HEK293 (cell line): Measurements from ENCODE around the gene SLC9A5.

Source experiments
- CTCF ChIA-PET: fragments of 350-600 bp; formaldehyde crosslinking; extraction: SDS; loops from one replicate; lab custom pipeline; 2021; ENCODE audit warnings: antibody characterized with exemption; lab: Yijun Ruan, JAX
- POLR2A ChIA-PET: fragments of 300-600 bp; formaldehyde crosslinking; extraction: SDS; loops from one replicate; lab custom pipeline; 2020; ENCODE audit warnings: antibody characterized with exemption, inconsistent platforms; lab: Yijun Ruan, JAX
- H3K27ac ChIP-seq: fragments of 200-500 bp; sonication (Bioruptor generic); 2 replicates; pipeline ENCODE4 v1.5.1; 2014; ENCODE audit warnings: low read depth, low read length, control low read depth, inconsistent platforms; ENCODE audit errors: extremely low read depth
- H3K36me3 ChIP-seq, 2 experiments: fragments of 200-500 bp in 1 of 2; sonication (Bioruptor generic) in 1 of 2; 1 replicate in 1 of 2; 2 replicates in 1 of 2; pipeline ENCODE4 v1.5.1; 2014 to 2017; ENCODE audit warnings: inconsistent platforms in 2 of 2, low read length in 2 of 2; ENCODE audit not compliant: control insufficient read depth in 2 of 2, insufficient read depth in 1 of 2
- H3K4me1 ChIP-seq: fragments of 200-500 bp; sonication (Bioruptor generic); 2 replicates; pipeline ENCODE4 v1.5.1; 2014; ENCODE audit warnings: mild to moderate bottlenecking, low read length, inconsistent platforms; ENCODE audit not compliant: control insufficient read depth, insufficient read depth
- H3K4me3 ChIP-seq: 2 replicates; pipeline ENCODE4 v1.5.1; 2011; ENCODE audit warnings: low read depth, mild to moderate bottlenecking, control low read depth, low read length, moderate library complexity
- H3K9me3 ChIP-seq: fragments of 200-500 bp; sonication (Bioruptor generic); 2 replicates; pipeline ENCODE4 v1.5.1; 2014; ENCODE audit warnings: low read depth, low read length, inconsistent platforms; ENCODE audit not compliant: control insufficient read depth, insufficient read depth
- BCL11A ChIP-seq: fragments of 450-650 bp; formaldehyde crosslinking; IDR thresholded peaks from 2 replicates; pipeline ENCODE4 v1.5.1; 2016; ENCODE audit warnings: low read depth, missing biosample characterization, missing genetic modification characterization
- ZNF133 ChIP-seq: fragments of 450-650 bp; formaldehyde crosslinking; IDR thresholded peaks from 2 replicates; pipeline ENCODE4 v1.5.1; 2016; ENCODE audit warnings: missing biosample characterization, missing genetic modification characterization
- ZNF521 ChIP-seq: fragments of 450-650 bp; formaldehyde crosslinking; IDR thresholded peaks from 2 replicates; pipeline ENCODE4 v1.5.1; 2017; ENCODE audit warnings: missing biosample characterization, mild to moderate bottlenecking, missing genetic modification characterization
- ZNF561 ChIP-seq: fragments of 450-650 bp; IDR thresholded peaks from 2 replicates; pipeline ENCODE4 v1.5.1; 2018; ENCODE audit warnings: missing biosample characterization, missing genetic modification characterization, borderline replicate concordance
- ZNF600 ChIP-seq: fragments of 450-650 bp; formaldehyde crosslinking; IDR thresholded peaks from 2 replicates; pipeline ENCODE4 v1.5.1; 2016; ENCODE audit warnings: missing biosample characterization, missing genetic modification characterization
- ZNF621 ChIP-seq: fragments of 450-650 bp; formaldehyde crosslinking; IDR thresholded peaks from 2 replicates; pipeline ENCODE4 v1.5.1; 2017; ENCODE audit warnings: missing biosample characterization, missing genetic modification characterization
- ZNF658 ChIP-seq: fragments of 450-650 bp; formaldehyde crosslinking; IDR thresholded peaks from 2 replicates; pipeline ENCODE4; 2016; ENCODE audit warnings: missing biosample characterization, missing genetic modification characterization
- ZNF660 ChIP-seq: fragments of 450-650 bp; IDR thresholded peaks from 2 replicates; pipeline ENCODE4 v1.5.1; 2018; ENCODE audit warnings: missing biosample characterization, mild to moderate bottlenecking, missing genetic modification characterization
- ZNF747 ChIP-seq: fragments of 450-650 bp; formaldehyde crosslinking; IDR thresholded peaks from 2 replicates; pipeline ENCODE4 v1.5.1; 2016; ENCODE audit warnings: missing biosample characterization, missing genetic modification characterization
- ZNF76 ChIP-seq: fragments of 450-650 bp; formaldehyde crosslinking; IDR thresholded peaks from 2 replicates; pipeline ENCODE4; 2016; ENCODE audit warnings: low read depth, missing biosample characterization, missing genetic modification characterization, borderline replicate concordance
- ZNF777 ChIP-seq: fragments of 450-650 bp; formaldehyde crosslinking; IDR thresholded peaks from 2 replicates; pipeline ENCODE4 v1.5.1; 2017; ENCODE audit warnings: missing biosample characterization, missing genetic modification characterization, borderline replicate concordance
- ZNF791 ChIP-seq: fragments of 450-650 bp; formaldehyde crosslinking; IDR thresholded peaks from 2 replicates; pipeline ENCODE4 v1.5.1; 2016; ENCODE audit warnings: missing biosample characterization, missing genetic modification characterization
- ZSCAN16 ChIP-seq: fragments of 450-650 bp; formaldehyde crosslinking; IDR thresholded peaks from 2 replicates; pipeline ENCODE4 v1.5.1; 2016; ENCODE audit warnings: missing biosample characterization, missing genetic modification characterization
- ZSCAN30 ChIP-seq: fragments of 450-650 bp; IDR thresholded peaks from 2 replicates; pipeline ENCODE4 v1.5.1; 2018; ENCODE audit warnings: missing biosample characterization, mild to moderate bottlenecking, missing genetic modification characterization, moderate library complexity
- TF ChIP-seq, protein P1 (sequence below): fragments of 450-650 bp; formaldehyde crosslinking; conservative IDR thresholded peaks from 2 replicates; pipeline ENCODE4 v1.5.1; 2016; ENCODE audit warnings: low read depth, missing biosample characterization, missing genetic modification characterization
- TF ChIP-seq, protein P2 (sequence below): fragments of 450-650 bp; formaldehyde crosslinking; IDR thresholded peaks from 2 replicates; pipeline ENCODE4 v1.5.1; 2016; ENCODE audit warnings: missing biosample characterization, missing genetic modification characterization
- TF ChIP-seq, protein P3 (sequence below): fragments of 450-650 bp; formaldehyde crosslinking; IDR thresholded peaks from 2 replicates; pipeline ENCODE4 v1.5.1; 2017; ENCODE audit warnings: missing biosample characterization, missing genetic modification characterization
- TF ChIP-seq, protein P4 (sequence below): fragments of 450-650 bp; formaldehyde crosslinking; IDR thresholded peaks from 2 replicates; pipeline ENCODE4 v1.5.1; 2016; ENCODE audit warnings: missing biosample characterization, missing genetic modification characterization
- TF ChIP-seq, protein P5 (sequence below): fragments of 450-650 bp; formaldehyde crosslinking; IDR thresholded peaks from 2 replicates; pipeline ENCODE4 v1.5.1; 2016; ENCODE audit warnings: missing biosample characterization, missing genetic modification characterization

SLC9A5 gene

DNA sequence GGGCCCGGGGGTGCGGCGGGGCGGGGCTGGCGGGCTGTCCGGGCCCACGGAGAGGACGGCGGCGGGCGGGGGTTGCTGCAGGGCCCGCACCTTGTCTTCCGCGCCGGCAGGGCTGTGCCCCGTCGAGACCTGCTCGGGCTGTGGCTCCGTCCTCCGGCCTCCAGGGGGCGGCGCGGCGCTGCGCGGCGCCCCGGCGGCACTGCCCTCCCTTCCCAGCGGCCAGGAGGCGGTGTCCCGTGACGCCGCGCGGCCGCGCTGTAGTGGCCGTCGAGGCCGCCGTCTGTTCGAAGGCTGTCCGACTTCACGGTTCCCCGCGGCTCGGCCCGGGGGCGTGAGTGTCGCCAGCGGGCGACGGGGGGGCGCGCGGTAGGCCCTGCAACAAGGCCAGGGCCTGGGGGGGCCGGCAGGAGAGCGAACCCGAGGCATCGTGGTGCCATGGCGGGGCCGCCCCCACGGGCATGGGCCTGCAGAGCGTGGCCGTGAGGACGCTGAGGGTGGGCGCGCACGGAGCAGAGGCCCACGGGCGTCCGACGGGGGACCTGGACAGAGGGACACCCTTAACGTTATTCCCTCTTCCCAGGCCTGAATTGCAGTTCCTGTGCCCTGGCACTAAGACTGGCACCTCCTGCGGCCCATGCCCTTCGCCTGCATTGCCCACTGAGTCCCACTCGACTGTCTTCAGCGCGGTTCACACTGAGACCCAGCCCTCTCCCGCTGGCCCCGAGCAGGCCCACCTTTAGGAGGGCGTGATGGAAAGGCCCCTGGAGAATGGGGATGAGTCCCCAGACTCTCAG is 30.7 kb downstream of the SLC9A5 start, which contains the start of gene PLEKHG4 (continued):
- TF ChIP-seq, protein P1, sequence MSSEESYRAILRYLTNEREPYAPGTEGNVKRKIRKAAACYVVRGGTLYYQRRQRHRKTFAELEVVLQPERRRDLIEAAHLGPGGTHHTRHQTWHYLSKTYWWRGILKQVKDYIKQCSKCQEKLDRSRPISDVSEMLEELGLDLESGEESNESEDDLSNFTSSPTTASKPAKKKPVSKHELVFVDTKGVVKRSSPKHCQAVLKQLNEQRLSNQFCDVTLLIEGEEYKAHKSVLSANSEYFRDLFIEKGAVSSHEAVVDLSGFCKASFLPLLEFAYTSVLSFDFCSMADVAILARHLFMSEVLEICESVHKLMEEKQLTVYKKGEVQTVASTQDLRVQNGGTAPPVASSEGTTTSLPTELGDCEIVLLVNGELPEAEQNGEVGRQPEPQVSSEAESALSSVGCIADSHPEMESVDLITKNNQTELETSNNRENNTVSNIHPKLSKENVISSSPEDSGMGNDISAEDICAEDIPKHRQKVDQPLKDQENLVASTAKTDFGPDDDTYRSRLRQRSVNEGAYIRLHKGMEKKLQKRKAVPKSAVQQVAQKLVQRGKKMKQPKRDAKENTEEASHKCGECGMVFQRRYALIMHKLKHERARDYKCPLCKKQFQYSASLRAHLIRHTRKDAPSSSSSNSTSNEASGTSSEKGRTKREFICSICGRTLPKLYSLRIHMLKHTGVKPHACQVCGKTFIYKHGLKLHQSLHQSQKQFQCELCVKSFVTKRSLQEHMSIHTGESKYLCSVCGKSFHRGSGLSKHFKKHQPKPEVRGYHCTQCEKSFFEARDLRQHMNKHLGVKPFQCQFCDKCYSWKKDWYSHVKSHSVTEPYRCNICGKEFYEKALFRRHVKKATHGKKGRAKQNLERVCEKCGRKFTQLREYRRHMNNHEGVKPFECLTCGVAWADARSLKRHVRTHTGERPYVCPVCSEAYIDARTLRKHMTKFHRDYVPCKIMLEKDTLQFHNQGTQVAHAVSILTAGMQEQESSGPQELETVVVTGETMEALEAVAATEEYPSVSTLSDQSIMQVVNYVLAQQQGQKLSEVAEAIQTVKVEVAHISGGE (tag by site-specific recombination): peak; percentile 12; the same call in 1 of the 2 replicates
- TF ChIP-seq ZNF76 (peak; percentile 66; the same call in 1 of the 2 replicates), ZNF658 (tag by site-specific recombination) (no peak), ZNF660 (tag by site-specific recombination) (peak; percentile 73), ZNF561 (peak; percentile 56; the same call in 1 of the 2 replicates), ZNF600 (tag by site-specific recombination) (no peak), ZSCAN30 (tag by site-specific recombination) (peak; percentile 95), ZNF777 (tag by site-specific recombination) (peak; percentile 92; the same call in 1 of the 2 replicates), ZSCAN16 (tag by site-specific recombination) (no peak), ZNF791 (tag by site-specific recombination) (no peak), ZNF521 (no peak)
- TF ChIP-seq, protein P2, sequence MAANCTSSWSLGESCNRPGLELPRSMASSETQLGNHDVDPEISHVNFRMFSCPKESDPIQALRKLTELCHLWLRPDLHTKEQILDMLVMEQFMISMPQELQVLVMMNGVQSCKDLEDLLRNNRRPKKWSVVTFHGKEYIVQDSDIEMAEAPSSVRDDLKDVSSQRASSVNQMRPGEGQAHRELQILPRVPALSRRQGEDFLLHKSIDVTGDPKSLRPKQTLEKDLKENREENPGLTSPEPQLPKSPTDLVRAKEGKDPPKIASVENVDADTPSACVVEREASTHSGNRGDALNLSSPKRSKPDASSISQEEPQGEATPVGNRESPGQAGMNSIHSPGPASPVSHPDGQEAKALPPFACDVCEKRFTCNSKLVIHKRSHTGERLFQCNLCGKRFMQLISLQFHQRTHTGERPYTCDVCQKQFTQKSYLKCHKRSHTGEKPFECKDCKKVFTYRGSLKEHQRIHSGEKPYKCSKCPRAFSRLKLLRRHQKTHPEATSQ: peak; percentile 77; the same call in 1 of the 2 replicates
- TF ChIP-seq, protein P3, sequence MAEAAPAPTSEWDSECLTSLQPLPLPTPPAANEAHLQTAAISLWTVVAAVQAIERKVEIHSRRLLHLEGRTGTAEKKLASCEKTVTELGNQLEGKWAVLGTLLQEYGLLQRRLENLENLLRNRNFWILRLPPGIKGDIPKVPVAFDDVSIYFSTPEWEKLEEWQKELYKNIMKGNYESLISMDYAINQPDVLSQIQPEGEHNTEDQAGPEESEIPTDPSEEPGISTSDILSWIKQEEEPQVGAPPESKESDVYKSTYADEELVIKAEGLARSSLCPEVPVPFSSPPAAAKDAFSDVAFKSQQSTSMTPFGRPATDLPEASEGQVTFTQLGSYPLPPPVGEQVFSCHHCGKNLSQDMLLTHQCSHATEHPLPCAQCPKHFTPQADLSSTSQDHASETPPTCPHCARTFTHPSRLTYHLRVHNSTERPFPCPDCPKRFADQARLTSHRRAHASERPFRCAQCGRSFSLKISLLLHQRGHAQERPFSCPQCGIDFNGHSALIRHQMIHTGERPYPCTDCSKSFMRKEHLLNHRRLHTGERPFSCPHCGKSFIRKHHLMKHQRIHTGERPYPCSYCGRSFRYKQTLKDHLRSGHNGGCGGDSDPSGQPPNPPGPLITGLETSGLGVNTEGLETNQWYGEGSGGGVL (tag by site-specific recombination): peak; percentile 57
- TF ChIP-seq, protein P4, sequence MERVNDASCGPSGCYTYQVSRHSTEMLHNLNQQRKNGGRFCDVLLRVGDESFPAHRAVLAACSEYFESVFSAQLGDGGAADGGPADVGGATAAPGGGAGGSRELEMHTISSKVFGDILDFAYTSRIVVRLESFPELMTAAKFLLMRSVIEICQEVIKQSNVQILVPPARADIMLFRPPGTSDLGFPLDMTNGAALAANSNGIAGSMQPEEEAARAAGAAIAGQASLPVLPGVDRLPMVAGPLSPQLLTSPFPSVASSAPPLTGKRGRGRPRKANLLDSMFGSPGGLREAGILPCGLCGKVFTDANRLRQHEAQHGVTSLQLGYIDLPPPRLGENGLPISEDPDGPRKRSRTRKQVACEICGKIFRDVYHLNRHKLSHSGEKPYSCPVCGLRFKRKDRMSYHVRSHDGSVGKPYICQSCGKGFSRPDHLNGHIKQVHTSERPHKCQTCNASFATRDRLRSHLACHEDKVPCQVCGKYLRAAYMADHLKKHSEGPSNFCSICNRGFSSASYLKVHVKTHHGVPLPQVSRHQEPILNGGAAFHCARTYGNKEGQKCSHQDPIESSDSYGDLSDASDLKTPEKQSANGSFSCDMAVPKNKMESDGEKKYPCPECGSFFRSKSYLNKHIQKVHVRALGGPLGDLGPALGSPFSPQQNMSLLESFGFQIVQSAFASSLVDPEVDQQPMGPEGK (tag by site-specific recombination): no peak

DNA sequence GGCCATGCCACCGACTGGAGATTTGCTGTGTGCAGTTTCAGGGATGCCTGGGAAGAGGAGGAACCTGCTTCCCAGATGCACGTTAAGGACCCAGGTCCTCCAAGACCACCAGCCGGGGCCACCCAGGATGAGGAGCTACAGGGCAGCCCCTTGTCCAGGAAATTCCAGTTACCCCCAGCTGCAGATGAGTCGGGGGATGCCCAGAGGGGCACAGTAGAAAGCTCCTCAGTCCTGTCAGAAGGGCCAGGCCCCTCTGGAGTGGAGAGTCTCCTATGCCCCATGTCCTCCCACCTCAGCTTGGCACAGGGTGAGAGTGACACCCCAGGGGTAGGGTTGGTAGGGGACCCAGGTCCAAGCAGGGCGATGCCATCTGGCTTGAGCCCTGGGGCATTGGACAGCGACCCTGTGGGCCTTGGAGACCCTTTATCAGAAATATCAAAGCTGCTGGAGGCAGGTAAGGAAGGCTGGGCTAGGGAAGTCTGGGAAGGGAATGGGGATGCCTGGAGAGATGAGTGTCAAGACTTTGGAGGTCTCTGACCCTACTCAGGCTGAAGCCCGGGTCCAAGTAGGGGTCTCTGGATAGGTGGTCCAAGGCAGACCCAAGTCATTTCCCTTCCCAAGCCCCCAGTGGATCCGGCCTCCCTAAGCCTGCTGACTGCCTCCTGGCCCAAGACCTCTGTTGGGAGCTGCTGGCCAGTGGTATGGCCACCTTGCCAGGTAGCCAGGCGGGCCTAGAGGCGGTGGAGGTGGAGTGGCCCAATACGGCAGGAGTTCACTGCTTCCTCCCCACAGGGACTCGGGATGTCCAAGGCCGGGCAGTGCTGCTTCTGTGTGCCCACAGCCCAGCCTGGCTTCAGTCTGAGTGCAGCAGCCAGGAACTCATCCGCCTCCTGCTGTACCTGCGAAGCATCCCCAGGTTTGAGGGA is 31.6 kb downstream of the SLC9A5 start:
- Histone ChIP-seq H3K27ac (no peak overlapping the region), H3K9me3 (no peaks in the 10 kb centered on the region), H3K36me3 (peaks cover 0 to 42% of the 10 kb centered on the region in 2 experiments; a peak in 2 of 3 replicates), H3K4me3 (no peak overlapping the region), H3K4me1 (no peaks in the 10 kb centered on the region)
- POLR2A ChIA-PET: no interaction called here
- CTCF ChIA-PET: interaction anchor here (0.6 to 1.9 kb wide), 9 partner anchors 8 to 318 kb away, joined by 3 to 7 read pairs (median 3); no protein-coding TSS in a partner anchor
- TF ChIP-seq, protein P5, sequence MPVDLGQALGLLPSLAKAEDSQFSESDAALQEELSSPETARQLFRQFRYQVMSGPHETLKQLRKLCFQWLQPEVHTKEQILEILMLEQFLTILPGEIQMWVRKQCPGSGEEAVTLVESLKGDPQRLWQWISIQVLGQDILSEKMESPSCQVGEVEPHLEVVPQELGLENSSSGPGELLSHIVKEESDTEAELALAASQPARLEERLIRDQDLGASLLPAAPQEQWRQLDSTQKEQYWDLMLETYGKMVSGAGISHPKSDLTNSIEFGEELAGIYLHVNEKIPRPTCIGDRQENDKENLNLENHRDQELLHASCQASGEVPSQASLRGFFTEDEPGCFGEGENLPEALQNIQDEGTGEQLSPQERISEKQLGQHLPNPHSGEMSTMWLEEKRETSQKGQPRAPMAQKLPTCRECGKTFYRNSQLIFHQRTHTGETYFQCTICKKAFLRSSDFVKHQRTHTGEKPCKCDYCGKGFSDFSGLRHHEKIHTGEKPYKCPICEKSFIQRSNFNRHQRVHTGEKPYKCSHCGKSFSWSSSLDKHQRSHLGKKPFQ (tag by site-specific recombination): no peak
- TF ChIP-seq, protein P4 (tag by site-specific recombination): no peak
- TF ChIP-seq ZNF133 (no peak), ZNF621 (no peak), BCL11A (tag by site-specific recombination) (no peak), ZNF747 (tag by site-specific recombination) (no peak)
